GM19397 (cell line): ENCODE measurements around the gene SLC46A3.
A peak's percentile ranks its signal among the peaks of the same experiment; 100 is the strongest.
"Not testable (repeated sequence)": the region's sequence is repeated elsewhere in the genome, so short reads cannot be mapped to it uniquely, and the experiment has no call there.

Experiments used
- ATAC-seq: cut with Tn5 transposase; IDR thresholded peaks from one replicate; pipeline ENCODE4 v1.9.1; 2021; ENCODE audit warnings: mild to moderate bottlenecking, moderate library complexity; ENCODE audit not compliant: unreplicated experiment

The SLC46A3 gene

GRCh38 chr13:28685114-28685513 is 33.7 kb downstream of the SLC46A3 start:
- no peak for ATAC-seq

DNA sequence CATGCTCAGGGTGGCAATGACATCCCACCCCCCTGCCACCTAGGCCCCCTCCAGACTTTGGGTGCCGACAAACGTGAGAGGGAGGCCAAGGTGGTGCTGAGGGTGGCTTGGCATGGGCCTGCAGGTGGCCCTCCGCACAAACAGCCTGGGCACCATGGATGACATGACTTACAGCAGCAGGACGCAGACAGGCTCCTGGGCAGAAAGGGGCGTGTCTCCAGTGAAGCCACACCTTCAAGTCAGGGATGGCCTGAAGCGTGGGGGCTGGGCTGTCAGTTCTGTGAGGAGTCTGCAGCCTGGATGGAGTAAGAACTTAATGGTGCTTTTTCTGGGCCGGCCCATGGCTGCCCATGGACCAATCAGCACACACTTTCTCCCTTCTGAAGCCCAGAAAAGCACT is 34.5 kb downstream of the SLC46A3 start:
- ATAC-seq: no peak

DNA sequence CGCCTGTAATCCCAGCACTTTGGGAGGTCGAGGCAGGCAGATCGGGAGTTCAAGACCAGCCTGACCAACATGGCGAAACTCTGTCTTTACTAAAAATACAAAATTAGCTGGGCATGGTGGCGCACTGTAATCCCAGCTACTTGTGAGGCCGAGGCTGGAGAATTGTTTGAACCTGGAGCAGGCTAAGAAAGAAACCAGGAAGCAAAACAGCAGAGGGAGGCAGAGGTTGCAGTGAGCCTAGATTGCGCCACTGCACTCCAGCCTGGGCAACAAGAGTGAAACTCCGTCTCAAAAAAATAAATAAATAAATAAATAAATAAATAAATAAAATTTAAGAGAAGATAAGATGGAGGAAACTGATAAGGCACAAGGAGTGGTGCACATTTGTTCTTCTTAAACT is 35.6 kb downstream of the SLC46A3 start:
- ATAC-seq: not testable (repeated sequence)

GRCh38 chr13:28680541-28680940 is 38.2 kb downstream of the SLC46A3 start:
- ATAC-seq: no peak

DNA sequence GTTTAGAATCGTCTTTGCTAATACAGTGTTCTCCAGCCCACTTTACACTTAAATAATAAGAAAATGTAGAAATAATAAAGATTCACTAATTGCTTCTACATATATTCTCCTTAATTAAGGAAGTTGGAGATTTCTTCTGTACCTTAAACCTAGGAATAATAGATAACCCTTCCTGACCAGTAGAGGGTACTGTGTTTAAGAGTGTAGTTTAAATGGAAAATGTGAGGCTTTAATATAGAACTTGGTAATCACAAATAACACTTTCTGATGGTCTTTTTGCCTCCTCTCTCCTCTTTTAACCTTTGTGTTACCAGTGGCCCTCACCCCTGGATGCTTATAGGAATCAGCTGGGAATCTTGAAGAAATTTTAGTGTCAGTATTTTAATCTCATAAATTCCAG is 39.1 kb downstream of the SLC46A3 start:
- ATAC-seq: no peak

DNA sequence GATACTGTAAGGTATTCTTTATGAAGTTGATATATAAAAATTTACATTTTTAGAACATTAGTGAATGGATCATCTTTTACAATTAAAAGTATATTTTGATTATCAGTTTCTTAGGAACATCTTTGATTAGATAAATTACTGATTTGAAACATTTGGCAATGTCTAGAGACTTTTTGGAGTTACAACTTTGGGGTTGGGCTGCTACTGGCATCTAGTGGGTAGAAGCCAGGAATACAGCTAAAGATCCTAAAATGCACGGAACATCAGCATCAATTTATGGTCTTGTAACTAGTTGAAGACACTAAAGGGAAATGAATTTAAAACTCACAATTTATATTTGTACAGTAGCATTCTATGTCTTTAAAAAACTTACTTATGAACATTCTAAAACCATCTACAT is 40.0 kb downstream of the SLC46A3 start:
- ATAC-seq: no peak

- ATAC-seq: no peak
Observed at GRCh38 chr13:28671126-28671792, 47.5 kb downstream of the SLC46A3 start.

GRCh38 chr13:28666897-28667488 is 51.8 kb downstream of the SLC46A3 start:
- ATAC-seq: no peak

DNA sequence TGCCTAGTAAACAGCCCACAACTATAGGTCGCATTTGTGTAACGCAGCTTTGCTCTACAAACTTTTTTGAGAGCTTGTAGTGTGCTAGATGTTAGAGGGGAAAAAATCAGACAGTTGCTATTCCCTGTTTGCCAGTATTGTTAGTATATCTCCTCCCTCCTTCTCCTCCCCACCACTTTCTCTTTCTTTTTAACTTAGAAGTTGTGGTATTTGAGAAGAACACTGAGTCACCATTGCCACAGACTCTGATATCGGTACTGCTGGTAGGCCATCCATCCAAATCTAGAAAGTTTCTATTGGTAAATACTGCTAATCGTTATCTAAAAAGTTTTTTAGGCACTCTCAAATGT is 59.2 kb downstream of the SLC46A3 start:
- peak; percentile 10 for ATAC-seq

DNA sequence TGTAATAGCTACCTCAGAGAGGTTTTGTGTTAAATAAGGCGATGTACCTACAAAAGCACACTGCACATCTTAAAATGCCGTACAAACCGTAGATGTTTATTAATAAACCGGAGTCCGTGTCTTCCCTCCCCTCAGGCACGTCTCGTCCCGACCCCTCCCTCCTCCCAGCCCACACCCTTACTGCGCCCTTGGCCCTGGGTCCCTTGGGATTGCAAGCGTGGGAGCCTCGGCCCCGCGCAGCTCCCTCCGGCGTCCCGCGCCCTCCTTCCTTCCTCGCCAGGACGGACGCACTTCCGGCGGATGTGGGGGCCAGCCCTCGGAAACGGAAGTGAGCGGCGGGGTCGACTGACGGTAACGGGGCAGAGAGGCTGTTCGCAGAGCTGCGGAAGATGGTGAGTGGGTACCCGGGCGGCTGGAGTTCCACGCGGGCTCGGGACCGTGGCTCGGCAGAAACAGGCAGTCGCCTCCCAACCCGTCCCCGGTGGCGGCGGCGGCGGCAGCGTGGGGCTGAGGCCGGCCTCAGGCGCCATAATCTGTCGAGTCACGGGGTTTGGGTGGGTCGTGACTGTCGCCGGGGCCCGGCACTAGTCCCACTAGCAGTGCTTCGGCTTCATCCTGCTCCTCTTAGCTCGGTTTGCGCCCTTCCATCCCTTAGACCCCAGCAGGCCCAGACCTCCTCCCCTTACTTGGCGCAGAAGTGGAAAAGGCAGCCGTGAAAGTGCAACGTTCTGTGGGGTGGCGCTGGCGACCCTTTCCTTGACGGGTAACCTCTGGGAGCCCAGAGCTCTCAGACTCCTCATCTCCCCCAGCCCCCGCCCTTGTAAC is 59.8 kb downstream of the SLC46A3 start, which contains the start of gene POMP:
TSS of gene POMP (plus strand) at position 335 of the 825 bp plus-strand sequence. CDS start at position 390, 55 bp downstream.
- peak; percentile 88 for ATAC-seq

- peak; percentile 6 for ATAC-seq
Observed at GRCh38 chr13:28658539-28658795, 60.3 kb downstream of the SLC46A3 start.

GRCh38 chr13:28657784-28658538 is 60.8 kb downstream of the SLC46A3 start:
- ATAC-seq: no peak

GRCh38 chr13:28655561-28655960 is 63.2 kb downstream of the SLC46A3 start:
- no peak for ATAC-seq

DNA sequence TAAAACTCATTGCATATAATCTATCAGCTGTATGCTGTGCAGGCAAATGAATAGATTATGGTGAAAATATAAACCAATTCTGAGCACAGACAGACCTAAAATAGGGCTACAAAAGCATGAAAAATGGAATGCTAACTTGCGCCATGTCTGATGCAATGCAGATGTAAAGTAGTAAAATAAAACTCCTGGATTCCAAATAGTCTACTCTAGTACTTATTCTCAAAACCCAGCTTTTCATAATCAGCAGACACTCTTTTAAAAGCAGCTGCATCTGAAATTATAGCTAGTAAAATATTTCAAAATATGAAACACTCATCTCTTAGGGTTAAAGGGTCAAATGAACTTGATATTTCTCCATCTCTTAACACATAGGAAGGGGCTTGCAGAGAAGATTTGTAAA is 64.5 kb downstream of the SLC46A3 start:
- ATAC-seq: no peak

- no peak for ATAC-seq
Observed at GRCh38 chr13:28653111-28653510, 65.7 kb downstream of the SLC46A3 start.

GRCh38 chr13:28651810-28652401 is 66.9 kb downstream of the SLC46A3 start:
- ATAC-seq: no peak

- ATAC-seq: no peak
Observed at GRCh38 chr13:28650284-28650683, 68.5 kb downstream of the SLC46A3 start.
